ENCODE results near the gene NETO1.

The NETO1 gene

DNA sequence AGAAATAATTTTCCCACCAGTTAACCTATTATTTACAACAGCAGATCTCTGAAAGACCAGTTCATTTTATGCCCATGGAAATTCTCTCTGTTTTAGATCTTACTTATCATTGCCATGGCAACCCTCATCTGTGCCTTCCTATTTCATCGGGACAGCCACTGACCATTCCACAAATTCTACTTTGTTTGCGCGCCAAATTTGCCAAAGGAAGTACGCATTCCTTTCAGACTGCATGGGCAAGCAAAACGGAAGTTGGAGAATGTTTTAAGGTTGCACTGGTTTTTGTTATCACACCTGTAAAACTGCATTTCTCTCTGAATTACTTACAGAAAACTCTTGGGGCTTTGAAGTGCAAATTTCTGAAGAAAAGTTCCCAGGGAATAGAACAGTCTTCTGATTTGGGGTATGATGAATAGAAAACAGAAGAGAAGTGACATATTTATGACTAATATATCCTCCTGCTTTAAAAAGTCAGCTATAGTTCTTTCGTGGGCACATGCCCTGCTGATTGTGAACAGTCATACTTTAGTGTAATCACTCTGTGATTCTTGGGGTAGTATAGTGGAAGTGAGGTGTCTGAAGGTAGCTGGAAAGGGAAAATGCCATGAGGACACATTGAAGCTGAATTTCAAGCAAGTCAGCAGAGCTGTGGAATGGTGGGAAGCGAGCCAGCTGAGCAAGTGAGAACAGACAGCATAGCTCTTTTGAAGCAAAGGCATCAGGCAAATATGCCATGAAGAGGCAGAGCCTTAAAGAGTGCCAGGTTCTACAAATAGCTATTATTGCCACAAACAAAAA lies 20.9 kb downstream of the NETO1 start:
- no peak for DNase-seq (ENCODE audit: low read depth in 2 of 2)

DNA sequence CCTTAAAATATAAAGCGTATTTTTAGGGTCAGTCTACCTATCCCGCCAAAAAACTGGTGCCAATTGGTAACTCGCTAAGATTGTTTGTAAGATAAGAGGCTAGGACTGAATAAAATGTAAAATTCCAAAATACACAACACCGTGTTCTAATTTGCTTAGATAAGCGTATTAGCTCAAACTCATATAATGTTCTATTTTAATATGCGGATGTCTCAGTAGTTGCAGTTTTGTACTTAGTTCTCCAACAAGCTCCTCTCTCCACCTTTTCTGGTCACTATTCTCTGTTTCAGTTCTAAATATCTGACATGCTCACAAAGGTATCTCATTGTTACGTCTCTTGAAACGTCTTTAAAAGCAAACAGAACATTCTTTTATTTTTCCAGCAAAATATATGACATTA lies 24.0 kb downstream of the NETO1 start:
- no peak for DNase-seq (ENCODE audit: low read depth in 2 of 2)

DNA sequence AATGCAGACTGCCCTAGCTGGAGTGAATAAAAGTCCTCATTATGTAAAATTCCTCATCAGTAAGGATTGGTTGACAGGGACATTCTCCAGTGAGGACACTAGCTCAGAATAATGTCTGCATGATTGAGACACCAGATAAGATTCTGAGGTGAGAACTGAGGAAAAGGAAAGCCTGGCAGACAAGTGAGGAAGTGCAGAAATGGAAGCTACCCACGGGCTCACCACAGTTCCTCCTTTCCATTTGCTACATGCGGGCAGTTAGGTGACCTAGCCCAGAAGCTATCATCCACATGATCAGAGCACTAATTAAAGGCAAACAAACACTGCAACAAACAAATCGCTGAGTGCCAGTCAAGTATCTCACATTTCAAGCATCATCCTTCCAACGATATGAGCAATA lies 27.7 kb downstream of the NETO1 start:
- DNase-seq (ENCODE audit: low read depth in 2 of 2) = no peak

DNA sequence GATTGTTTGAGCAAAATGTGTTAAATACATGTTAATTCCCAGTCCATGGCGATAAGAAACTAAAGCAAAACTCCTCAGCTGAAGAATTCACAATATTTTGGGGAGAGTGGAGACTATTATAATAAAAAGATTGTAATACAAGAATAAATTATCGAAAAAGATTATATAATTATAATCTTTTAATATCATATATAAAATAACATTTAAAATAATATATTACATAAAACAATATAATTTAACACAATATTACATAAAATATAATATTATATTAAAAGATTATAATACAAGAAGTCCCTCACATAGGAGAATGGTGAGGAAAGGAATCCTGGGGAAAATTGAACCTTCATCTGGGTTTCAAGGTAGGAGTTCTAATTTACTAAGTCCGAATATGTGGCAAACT lies 33.1 kb downstream of the NETO1 start:
- no peak for DNase-seq (ENCODE audit: low read depth in 2 of 2)

DNA sequence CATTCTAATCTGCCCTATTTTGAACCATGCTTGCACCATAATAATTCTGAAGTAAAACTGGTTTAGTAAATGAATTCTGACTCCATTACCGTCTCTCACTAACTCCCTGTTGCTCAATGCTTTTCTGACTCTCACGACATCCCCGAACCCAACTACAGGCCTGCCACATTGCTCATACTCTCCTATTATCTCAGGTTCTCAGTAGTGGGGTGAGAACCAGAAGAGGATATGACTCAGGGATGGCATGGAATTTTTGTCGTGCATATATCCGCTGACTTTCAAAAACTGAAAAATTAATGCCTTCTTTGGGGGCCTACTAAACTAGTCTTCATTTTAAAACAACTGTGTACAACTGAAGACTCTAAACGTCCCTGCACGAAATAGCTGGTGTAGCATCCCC lies 34.3 kb downstream of the NETO1 start:
- DNase-seq (ENCODE audit: low read depth in 2 of 2) = no peak

DNA sequence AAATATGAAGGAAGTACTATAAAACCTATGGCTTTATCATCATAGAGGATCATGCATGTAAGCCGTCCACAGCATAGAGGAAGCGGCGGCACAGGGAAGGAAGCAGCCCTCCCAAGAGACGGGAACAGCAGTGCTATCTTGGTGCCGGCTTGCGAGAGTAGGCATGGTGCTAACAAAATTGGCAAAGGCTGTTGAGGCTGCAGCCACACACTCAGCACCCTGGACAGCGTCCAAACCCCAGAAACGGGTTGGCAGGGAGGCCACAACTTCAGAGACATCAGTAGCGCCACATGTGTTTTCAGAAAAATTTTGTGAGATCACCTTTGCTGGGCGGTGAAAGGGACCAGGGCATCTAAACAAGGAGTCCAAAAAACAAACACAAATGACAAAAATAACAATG lies 37.7 kb downstream of the NETO1 start:
- no peak for DNase-seq (ENCODE audit: low read depth in 2 of 2)

DNA sequence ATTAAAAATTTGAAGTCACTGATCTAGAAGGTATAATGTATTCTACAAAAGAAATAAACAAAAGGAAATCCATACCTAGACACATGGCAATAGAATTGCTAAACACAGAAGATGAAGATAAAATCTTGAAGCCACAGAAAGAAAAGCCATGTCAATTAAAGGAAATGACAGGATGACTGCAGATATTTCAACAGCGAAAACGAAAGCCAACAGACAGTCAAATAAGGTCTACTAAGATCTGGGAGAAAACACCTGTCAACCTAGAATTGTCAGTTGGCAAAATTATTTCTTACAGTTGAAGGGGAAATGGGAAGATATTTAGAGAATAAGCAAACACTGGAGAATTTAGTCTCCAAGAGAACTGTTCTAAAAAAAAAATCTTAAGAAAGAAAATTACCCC lies 39.2 kb downstream of the NETO1 start:
- DNase-seq (ENCODE audit: low read depth in 2 of 2) = no peak

DNA sequence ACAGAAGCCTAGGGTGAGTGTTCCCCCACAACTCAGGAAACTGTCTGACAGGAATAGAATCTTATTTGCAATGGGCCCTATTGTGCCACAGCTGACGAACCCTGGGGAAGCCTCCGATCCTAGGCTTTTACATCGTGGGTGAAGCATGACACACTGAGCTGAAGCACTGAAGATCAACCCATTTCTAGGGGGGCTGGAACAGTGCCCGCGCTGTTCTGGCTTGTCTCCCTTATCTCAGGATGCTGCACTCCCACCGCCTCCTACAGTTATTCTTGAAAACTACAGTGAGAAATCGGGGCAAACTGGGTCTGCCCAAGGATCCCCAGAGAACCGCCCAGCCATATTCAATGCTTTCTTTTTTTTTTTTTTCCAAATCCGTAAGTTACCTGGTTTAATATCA lies 41.1 kb downstream of the NETO1 start:
- no peak for DNase-seq (ENCODE audit: low read depth in 2 of 2)

DNA sequence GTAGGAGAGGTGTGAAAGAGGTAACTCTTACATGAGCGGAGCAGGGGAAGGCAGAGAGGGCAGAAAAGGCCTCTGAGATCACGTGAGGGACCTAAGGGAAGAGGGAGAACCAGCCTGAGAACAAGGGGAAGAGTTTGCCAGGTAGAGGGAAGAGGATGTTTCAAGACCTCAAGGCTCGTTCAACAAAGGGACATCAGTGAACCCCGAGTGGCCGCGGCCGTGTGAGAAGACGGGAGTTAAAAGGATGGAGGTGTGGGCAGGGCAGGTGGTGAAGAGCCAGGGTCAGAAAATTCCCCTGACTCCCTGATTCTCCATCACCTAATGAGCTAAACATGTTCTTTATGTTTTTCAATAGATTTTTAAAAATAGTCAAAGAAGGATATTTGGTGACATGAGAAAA lies 44.4 kb downstream of the NETO1 start:
- DNase-seq (ENCODE audit: low read depth in 2 of 2) = no peak

DNA sequence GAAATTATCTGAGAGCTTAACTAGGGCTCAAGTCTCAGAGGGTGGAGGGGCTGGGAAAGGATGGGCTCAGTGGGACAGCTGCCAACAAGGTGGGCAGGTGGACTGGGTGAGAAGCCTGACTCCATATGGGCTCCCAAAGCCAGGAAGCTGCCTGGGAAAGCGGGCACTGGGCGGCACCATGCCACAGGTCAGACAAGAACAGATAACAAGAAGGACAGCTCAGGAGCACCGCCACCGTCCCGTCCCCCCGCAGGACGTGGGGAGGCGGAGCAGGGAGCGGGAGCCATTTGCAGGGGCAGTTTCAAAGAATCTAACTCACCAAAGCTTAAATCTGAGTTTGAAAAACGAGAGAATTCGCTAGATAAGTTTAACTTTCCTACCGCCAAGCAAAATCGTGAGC lies 45.6 kb downstream of the NETO1 start:
- DNase-seq (ENCODE audit: low read depth in 2 of 2) = no peak

DNA sequence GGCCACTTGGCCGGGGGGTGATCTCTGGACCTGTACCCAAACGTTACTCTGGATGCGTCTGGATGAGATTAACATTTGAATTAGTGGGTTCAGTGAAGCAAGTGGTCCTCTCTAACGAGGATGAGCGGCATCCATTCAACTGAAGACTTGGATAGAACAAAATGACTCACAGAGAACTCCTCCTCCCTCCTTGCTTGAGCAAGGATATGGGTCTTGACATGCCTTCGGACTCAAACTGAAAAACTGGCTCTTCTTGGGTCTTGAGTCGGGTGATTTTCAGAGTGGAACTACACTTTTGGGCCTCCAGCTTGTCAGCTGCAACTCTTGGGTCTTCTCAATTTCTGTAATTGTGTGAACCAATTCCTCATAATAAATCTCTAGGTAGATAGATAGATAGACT lies 47.2 kb downstream of the NETO1 start:
- DNase-seq (ENCODE audit: low read depth in 2 of 2) = no peak

DNA sequence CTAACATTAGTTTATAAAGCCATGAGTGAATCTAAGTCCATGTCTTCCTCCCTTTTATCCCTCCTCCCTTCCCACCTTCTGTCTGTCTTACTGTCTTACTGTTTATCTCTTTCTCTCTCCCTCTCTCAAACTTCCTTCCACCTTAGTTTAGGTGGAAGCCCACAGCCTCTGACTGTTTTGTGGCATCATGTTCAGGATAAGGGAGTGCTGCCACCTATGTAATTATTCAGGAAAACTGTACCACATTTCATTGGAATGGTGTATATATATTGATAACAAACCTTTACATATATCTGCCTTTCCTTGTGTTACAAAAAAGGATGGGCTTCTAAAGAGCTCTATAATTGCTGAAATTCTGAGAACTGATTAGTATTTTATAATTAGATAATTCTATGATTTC lies 48.7 kb downstream of the NETO1 start:
- DNase-seq (ENCODE audit: low read depth in 2 of 2) = no peak

DNA sequence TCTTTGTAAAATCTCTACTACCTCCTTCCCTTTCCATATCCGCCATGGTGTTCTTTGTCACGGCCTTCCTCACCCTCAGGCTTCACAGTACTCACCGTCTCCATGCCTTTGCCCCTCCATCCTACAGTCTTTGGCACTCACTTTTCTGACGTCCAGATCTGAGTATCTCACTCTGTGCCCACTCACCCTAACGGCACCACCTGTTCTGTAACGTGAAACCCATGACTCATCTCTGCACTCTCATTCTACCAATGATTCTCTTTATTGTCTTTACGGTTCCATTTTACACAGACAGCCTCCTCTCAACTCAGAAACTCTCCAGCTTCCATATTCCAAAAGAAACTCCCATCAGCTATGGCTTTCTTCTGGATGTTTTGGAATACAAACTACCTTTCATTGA lies 56.7 kb downstream of the NETO1 start:
- DNase-seq (ENCODE audit: low read depth in 2 of 2) = no peak

DNA sequence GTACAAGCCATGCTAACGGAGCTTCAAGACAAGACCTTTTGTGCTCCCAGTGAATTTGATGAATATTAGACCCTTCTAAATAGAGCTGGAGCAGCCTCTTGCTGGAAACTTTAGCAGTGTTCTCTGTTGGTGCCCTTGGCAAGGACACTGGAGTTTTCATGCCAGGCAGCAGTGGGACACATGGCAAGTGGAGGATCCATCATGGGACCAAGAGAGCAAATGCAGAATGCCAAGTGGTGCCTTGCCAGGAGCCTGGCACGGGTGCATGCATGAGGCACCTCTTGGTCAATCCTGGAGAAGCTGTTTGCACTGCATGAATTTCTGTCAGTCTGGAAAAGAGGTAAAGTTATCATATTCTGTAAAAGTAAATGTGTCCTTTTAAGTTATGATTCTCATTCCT lies 59.1 kb downstream of the NETO1 start:
- DNase-seq (ENCODE audit: low read depth in 2 of 2) = no peak

DNA sequence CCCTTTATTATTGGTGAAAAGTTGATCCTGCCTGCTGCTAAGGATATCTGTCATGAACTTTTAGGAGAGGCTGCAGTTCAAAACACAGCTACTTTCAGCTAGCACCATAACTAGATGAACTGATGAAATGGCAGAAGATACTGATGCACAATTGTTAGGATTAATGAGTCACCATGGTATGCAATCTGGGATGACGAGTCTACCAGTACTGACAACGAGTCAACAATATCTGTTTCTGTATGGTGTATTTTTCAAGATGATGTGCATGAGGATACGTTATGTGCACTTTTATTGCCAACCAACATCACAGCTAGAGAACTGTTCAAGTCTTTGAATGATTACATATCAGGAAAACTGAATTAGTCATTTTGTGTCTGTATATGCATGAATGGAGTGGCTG lies 68.7 kb downstream of the NETO1 start:
- DNase-seq (ENCODE audit: low read depth in 2 of 2) = no peak

DNA sequence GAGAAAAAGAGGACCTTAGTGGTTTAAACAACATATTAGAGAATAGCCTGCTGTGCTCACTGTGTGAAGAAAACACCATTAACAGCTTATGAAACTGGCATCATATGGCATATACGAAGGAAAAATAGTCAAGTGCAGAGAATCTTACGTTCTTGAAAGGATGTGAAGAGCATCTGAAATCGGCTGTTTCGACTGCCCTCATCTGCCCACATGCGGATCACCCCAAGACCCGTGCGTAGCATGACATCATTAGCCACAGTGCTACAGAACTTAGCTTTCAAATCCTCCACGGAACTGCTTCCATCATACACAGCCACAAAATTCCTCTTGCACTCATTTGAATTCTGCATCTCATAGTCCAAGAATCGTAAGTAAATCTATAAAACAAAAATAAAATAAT lies 84.3 kb downstream of the NETO1 start:
- no peak for DNase-seq (ENCODE audit: low read depth in 2 of 2)

DNA sequence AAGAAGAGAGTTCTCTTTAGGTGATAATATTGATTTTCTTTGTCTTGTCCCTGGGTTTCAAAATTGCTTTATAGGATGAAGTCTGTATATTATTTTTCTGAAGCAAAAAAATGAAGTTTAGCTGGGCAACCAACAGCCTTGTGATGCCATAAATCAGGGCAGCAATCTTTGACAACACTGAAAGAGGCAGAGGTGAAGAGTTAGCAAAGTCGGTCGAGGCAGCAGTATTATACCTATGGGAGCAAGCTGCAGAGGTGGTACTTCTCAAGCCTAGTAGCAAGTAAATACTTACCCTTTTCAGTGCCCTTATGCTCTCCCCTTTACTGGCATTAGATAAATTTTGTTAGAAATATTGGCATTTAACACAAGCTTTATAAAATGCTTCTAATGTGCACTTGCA lies 92.9 kb downstream of the NETO1 start:
- no peak for DNase-seq (ENCODE audit: low read depth in 2 of 2)

DNA sequence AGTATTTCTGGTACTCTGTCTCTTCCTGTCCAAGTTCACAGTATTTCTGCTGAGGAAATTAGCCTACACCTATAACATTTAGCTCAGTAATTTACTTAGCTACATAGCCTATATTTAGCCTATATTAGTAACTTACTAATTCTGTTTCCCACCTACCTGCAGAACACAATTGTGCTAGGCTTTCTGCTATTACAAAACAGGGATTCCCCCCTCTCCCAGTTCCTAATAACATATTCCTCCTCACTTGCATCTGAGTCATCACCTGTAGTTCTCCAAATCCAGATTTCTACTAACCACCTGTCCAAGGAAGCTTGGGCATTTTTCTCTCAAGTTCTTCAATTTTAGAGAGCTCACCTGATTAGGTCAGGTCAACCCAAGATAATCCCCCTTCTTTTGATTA lies 94.9 kb downstream of the NETO1 start:
- no peak for DNase-seq (ENCODE audit: low read depth in 2 of 2)

DNA sequence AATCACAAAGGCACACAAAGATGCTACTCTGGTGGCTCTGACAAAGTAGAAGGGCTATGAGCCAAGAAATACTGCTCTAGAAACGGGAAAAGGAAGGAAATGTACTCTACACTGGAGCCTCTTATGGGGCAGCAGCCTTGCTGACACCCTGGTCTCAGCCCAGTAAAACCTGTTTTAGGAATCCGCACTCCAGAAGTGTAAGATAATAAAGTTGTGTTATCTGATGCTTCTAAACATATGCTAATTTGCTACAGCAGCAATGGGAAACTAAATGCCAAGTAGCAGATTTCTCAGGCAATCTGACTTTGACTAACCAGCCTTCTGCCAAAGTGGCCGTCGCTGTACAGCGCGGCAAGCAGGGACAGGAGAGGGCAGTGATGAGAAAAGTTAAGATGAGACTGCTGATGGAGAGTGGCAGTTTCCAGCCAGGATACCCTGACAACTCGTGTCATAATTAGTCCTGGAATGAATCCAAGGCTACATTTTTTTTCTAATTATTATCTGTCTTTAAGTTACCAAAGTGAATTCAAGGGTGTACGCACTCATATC lies 99.0 kb downstream of the NETO1 start:
- DNase-seq (ENCODE audit: low read depth in 2 of 2) = no peak

DNA sequence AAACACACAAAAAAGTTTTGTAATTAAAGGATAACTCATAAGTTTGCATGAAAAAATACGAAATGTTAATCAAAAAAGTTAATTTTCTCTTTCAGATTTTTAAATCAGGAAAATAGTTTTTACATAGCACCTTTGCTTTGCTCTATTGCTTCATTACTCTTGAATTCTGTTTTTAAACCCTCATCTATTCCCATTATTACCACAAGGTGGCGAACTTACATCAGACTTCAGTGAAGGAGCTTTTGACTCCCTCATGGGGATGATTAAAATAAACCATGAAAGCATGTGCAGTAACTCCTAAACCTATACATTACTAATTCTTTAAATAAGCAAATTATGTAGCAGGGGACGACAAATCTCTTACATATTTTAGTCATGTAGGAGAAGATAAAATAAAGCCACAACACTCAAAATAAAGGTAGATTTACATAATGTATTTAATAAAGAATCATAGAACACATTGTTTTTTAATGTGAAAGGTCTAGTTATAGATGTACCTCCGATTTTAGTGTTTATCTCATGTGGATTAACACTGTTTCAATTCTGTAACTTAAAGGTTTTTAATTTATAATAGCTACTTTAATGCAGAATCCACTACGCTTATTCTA lies 105.2 kb downstream of the NETO1 start:
- peak; percentile 24 to 29 for DNase-seq (ENCODE audit: low read depth in 2 of 2)

DNA sequence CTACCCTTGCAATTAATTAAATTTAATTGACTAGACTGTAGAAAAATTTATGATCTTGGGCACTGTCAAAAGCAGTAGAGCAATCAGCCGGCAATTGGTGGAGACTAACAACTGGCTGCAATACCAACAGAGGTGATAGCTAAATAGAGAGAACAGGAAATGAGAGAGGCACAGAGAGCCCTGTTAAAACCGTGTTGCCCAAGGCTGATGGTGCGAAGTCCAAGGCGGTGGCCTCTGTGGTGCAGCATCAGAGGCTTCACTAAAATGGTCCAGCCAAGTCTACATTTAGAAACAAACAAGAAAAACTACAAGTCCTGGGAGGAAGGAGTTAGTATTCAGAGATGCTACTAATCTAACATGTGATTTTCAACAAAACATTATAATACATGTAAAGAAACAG lies 115.6 kb downstream of the NETO1 start:
- DNase-seq (ENCODE audit: low read depth in 2 of 2) = no peak

DNA sequence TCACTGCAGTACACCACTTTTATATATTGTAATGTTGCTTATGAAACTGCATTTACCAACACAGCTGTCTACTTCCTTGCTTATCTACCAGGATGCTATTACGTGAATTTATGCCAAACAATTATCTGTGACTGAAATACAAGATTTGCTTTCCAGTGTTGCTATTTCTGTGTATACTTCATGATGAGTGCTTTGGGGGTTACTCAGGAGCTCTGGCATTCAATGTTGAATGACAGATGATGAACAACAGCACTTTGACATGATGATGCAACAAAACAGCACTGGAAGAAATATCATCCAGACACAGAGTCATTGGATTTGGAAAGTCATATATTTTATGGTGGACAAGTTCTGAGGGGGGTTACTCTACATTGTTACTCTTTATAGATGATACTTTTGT lies 125.8 kb downstream of the NETO1 start:
- no peak for DNase-seq (ENCODE audit: low read depth in 2 of 2)

DNA sequence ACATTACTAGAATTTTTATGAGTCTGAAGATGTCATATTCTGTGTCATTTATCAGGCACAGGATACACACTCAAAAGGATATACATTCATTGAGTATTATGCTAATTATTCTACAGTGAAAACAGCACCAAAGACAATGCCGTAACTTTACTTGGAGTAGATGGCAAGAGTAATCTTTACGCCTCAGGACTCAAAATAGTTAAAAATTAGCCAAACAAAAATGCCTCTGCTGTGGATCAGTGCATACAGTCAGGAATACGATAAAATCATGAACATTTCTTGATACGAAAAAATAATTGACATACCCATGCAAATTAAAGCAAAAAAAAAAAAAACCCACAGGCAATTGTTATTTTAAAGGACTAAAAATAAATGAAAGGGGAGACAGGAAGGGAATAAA lies 129.7 kb downstream of the NETO1 start:
- no peak for DNase-seq (ENCODE audit: low read depth in 2 of 2)

DNA sequence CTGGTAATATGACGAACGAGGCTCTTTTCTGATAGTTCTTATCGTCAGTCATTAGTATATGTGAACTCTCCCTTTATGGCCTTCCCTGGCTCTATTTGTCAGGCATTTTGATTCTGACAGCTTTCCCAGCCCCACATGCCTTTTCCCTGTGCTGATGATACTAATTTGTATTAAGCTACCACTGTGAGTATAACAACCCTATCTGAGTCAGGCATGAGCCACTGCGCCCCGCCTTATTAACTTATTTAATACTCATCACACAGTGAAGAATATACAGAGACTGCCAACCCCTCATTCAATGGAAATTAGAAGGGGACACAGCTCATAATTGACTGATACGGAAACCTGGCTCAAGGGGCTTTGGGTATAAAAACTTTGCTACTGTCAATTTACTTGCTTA lies 140.0 kb downstream of the NETO1 start:
- DNase-seq (ENCODE audit: low read depth in 2 of 2) = no peak
